HUES6 (cell line): ENCODE results near the gene FLOT2.
A peak's percentile ranks its signal among the peaks of the same experiment; 100 is the strongest.

Experiments used
- H3K27ac ChIP-seq: 2 replicates; pipeline ENCODE4 v1.7.0; 2013; ENCODE audit warnings: low read depth, mild to moderate bottlenecking, low read length, inconsistent platforms
- H3K27me3 ChIP-seq: 2 replicates; pipeline ENCODE4 v1.6.1; 2013; ENCODE audit warnings: low read length; ENCODE audit not compliant: control insufficient read depth, insufficient read depth
- H3K36me3 ChIP-seq: 2 replicates; pipeline ENCODE4 v1.6.1; 2013; ENCODE audit warnings: low read length; ENCODE audit not compliant: control insufficient read depth, insufficient read depth
- H3K4me1 ChIP-seq: 2 replicates; pipeline ENCODE4 v1.6.1; 2013; ENCODE audit warnings: low read length; ENCODE audit not compliant: control insufficient read depth, insufficient read depth
- H3K4me3 ChIP-seq: 2 replicates; pipeline ENCODE4 v1.5.1; 2013; ENCODE audit warnings: low read depth, low read length
- H3K9ac ChIP-seq: one replicate; pipeline ENCODE4 v1.6.1; 2013; ENCODE audit warnings: mild to moderate bottlenecking, low read length
- H3K9me3 ChIP-seq: 2 replicates; pipeline ENCODE4 v1.6.1; 2013; ENCODE audit warnings: low read depth, low read length; ENCODE audit not compliant: control insufficient read depth, insufficient read depth

The FLOT2 gene

DNA sequence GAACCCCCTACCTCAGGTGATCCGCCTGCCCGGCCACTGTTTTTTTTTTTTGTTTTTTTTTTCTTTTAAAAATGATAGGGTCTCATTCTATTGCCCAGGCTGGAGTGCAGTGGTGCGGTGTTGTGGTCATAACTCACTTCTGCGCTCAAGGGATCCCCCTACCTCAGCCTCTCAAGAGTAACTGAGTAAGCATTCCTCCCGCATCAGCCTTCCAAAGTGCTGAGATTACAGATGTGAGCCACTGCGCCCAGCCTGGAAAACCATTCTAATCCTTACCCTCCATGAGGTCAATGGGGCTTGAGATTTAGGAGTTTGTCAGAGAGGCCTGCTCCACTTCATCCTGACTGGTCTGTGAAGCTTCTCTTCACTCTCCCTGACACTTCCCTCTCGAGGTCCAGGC lies 30.3 kb downstream of the FLOT2 start:
- H3K9ac ChIP-seq: no peak overlapping the region
- no peak overlapping the region for H3K4me3 ChIP-seq
- no peaks in the 10 kb centered on the region for H3K9me3 ChIP-seq
- H3K27ac ChIP-seq: no peak overlapping the region
- H3K36me3 ChIP-seq: no peaks in the 10 kb centered on the region
- H3K4me1 ChIP-seq: peaks cover 7% of the 10 kb centered on the region; the same call in 1 of the 2 replicates
- H3K27me3 ChIP-seq: no peaks in the 10 kb centered on the region

DNA sequence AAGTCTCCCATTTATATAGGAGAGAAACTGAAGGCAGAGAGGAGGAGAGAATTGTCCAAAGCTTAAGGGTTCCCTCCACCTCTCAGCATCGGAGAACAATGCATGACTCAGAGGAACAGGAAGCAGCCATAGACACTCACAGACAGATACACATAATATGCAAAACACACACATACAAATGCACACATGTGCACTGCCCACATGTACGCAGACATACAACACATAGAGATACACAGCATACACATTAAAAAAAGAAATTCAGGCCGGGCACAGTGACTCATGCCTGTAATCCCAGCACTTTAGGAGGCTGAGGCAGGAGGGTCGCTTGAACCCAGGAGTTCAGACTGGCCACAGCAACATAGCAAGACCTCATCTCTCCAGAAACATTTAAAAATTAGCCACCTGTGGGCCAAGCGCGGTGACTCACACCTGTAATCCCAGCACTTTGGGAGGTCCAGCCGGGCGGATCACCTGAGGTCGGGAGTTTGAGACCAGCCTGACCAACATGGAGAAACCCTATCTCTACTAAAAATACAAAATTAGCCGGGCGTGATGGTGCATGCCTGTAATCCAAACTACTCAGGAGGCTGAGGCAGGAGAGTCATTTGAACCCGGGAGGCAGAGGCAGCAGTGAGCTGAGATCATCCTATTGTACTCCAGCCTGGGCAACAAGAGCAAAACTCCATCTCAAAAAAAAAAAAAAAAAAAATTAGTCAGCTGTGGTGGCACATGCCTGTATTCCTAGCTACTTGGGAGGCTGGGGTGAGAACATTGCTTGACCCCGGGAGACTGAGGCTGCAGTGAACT lies 31.4 kb downstream of the FLOT2 start:
- no peaks in the 10 kb centered on the region for H3K36me3 ChIP-seq
- no peak overlapping the region for H3K4me3 ChIP-seq
- H3K27me3 ChIP-seq: no peaks in the 10 kb centered on the region
- H3K9ac ChIP-seq: no peak overlapping the region
- H3K4me1 ChIP-seq: peaks cover 14% of the 10 kb centered on the region
- no peaks in the 10 kb centered on the region for H3K9me3 ChIP-seq
- H3K27ac ChIP-seq: no peak overlapping the region

DNA sequence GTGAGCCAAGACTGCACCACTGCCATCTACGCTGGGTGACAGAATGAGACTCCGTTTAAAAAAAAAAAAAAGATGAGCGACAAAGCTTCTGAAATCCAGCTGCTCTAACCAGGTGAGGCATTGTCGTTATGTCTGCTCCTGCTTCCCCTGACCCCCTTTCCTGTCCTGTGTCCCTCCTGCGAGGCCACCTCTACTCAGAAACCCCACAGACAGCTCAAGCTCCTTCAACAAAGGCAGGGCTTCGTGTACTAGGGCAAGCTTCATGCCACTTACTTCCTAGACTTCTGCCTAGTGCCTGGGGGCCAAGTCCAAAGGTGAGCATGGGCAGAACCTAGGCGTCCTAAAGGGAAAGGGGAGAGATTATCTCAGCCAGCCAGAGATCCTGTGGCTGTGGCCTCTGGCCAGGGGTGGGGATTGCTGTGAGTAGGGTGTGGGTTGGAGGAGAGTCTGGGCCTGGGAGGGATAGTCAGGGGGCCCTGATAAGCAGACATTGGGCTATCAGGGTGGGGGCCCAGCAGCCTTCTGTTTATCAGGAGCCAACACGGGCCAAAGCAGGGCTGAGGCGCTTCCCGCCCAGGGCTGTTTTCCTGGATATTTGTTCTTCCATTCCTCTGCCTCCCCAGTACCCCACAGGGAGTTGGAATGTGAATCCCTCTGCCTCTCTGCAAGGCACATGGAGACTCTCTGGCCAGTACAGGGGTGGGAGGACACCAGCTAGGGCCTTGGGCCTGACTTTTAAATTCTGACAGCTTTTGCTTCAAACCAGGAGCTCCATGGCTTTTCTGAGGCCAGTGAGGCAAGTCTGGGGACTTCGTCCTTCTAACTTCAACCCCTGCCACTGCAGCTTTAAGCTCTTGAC lies 32.3 kb downstream of the FLOT2 start:
- Histone ChIP-seq H3K9me3 (no peaks in the 10 kb centered on the region), H3K9ac (no peak overlapping the region), H3K36me3 (peaks cover 6% of the 10 kb centered on the region), H3K4me1 (peaks cover 14% of the 10 kb centered on the region), H3K4me3 (no peak overlapping the region), H3K27me3 (no peaks in the 10 kb centered on the region), H3K27ac (no peak overlapping the region)

DNA sequence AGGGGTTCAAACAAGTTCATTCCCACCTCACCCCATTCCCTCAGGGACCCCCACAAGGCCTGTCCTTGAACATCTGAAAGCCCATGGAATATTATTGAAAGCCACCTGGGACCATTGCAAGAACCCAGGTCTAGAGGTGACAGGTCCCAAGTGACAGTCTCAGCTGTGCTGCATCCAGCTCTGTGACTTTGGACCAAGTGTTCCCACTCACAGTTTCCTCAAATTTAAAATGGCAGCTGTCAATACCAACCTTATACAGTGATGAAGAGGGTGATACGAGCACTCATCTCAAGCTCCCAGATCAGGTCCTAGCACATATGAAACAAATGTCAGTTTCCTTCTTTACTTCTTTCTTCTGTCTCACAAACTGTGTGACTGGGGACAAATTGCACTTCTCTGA lies 33.6 kb downstream of the FLOT2 start:
- H3K27ac ChIP-seq: no peak overlapping the region
- no peak overlapping the region for H3K9ac ChIP-seq
- H3K9me3 ChIP-seq: no peaks in the 10 kb centered on the region
- peaks cover 14% of the 10 kb centered on the region for H3K4me1 ChIP-seq
- peaks cover 10% of the 10 kb centered on the region for H3K36me3 ChIP-seq
- no peak overlapping the region for H3K4me3 ChIP-seq
- H3K27me3 ChIP-seq: no peaks in the 10 kb centered on the region

DNA sequence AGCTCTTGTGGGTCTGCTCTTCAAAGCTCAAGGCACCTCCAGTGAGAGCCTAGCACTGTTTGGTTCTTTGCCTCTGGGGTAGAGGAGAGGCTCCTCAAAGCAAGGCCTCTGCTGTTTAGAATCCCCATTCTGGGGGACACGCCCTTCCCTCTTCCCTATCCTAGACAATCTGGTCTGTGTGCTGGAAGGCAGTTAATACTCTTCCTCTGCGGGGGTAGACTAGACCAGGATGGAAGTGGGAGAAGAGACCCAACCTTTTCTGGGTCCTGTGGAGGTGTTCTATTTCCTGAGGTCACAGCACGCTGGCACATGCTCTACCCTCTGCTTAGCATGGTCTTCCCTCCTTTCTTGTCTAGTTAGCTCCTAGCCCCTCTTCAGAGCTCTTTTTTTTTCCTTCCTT lies 35.0 kb downstream of the FLOT2 start:
- no peak overlapping the region for H3K4me3 ChIP-seq

DNA sequence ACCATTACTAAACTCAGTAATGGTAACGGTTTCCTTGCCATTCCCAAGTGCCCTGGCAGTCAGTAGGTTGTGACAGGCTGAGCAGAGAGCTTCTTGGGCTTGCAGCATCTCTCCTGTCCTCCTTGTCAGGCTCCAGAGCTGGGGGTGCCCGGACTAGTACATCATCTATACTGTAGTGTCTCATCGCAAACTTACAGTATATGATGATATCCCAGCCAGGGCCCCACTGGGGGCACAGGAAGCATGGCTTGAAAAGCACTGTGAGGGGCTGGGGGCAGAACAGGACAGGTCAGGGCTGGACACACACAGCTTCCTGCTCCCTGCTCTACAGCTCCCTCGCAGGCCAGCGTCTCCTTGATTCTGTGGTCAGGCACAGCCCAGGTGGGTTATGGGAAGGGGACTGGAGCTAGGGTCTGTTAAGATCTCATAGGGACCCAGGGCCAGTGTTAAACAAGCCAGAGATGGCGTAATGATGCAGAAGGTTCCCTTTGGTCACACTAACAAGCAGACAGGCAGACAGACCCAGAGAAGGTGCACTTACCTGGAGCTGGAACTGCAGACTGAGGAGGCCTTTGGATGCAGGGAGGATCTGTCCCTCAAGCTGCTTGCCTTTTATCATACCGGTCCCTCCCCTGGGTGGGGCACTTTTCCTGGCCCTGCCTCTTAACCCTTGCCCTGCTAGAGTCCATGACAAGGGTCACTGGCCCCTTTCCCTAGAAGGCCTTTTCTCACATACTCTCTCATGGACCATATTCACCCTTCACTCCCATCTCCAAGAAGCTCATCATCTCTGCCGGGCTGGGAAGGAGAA lies 35.9 kb downstream of the FLOT2 start:
- Histone ChIP-seq H3K4me1 (peaks cover 14% of the 10 kb centered on the region), H3K4me3 (peak overlapping the region; percentile 17; the same call in 1 of the 2 replicates), H3K9ac (no peak overlapping the region), H3K27ac (0 out of 2 replicates have a peak overlapping the region, but pooled peaks have one; percentile 18), H3K27me3 (no peaks in the 10 kb centered on the region), H3K9me3 (no peaks in the 10 kb centered on the region), H3K36me3 (peaks cover 26% of the 10 kb centered on the region)

More for the DNA sequence above, 35.0 kb downstream of the FLOT2 start:
- H3K9me3 ChIP-seq: no peaks in the 10 kb centered on the region
- H3K9ac ChIP-seq: no peak overlapping the region
- peaks cover 24% of the 10 kb centered on the region for H3K36me3 ChIP-seq
- no peaks in the 10 kb centered on the region for H3K27me3 ChIP-seq
- peak overlapping the region; percentile 18; the same call in 1 of the 2 replicates for H3K27ac ChIP-seq
- H3K4me1 ChIP-seq: peaks cover 14% of the 10 kb centered on the region

DNA sequence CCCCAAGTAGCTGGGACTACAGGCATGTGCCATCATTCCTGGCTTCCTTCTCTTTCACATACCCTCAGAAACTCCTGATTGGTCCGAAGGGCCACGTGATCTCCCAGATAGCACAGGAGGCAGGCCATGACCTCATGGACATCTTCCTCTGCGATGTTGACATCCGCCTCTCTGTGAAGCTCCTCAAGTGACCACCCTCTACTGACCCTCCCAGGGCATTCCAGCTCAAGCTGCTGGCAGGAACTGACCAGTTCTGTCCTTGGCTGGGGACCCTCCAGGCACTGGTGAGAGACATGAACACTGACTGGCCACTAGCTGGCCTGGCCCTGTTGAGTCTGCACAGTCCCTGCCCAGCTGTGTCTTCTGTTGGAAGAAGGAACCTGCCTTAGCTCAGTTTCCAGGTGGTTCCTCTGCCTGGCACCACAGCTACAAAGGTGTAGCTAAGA lies 37.1 kb downstream of the FLOT2 start:
- peaks cover 32% of the 10 kb centered on the region for H3K36me3 ChIP-seq
- H3K27ac ChIP-seq: no peak overlapping the region
- no peak overlapping the region for H3K9ac ChIP-seq
- no peaks in the 10 kb centered on the region for H3K9me3 ChIP-seq
- no peaks in the 10 kb centered on the region for H3K27me3 ChIP-seq
- peaks cover 11% of the 10 kb centered on the region for H3K4me1 ChIP-seq
- no peak overlapping the region for H3K4me3 ChIP-seq

DNA sequence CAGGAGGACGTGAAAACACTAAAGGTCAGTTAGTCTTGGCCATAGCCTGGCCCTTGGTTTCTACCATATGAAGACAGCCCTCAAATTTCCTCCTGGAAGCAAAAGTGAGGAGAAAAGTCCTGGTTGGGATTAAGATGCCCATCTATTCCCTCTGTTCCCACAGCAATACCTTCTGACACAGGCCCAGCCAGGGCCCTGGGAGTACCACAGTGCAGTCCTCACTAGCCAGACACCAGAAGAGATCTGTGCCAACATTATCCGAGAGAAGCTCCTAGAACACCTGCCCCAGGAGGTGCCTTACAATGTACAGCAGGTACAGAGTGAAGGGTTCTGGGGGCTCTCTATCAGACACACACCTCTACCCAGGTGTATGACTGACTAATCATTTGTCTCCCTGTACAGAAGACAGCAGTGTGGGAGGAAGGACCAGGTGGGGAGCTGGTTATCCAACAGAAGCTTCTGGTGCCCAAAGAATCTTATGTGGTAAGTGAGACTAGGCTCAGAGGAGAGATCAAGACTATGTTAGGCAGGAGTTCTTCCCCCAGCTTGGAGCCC lies 38.7 kb downstream of the FLOT2 start:
- peaks cover 11% of the 10 kb centered on the region for H3K4me1 ChIP-seq
- no peak overlapping the region for H3K9ac ChIP-seq
- H3K27me3 ChIP-seq: no peaks in the 10 kb centered on the region
- no peak overlapping the region for H3K27ac ChIP-seq
- H3K36me3 ChIP-seq: peaks cover 32% of the 10 kb centered on the region
- H3K9me3 ChIP-seq: no peaks in the 10 kb centered on the region
- no peak overlapping the region for H3K4me3 ChIP-seq

DNA sequence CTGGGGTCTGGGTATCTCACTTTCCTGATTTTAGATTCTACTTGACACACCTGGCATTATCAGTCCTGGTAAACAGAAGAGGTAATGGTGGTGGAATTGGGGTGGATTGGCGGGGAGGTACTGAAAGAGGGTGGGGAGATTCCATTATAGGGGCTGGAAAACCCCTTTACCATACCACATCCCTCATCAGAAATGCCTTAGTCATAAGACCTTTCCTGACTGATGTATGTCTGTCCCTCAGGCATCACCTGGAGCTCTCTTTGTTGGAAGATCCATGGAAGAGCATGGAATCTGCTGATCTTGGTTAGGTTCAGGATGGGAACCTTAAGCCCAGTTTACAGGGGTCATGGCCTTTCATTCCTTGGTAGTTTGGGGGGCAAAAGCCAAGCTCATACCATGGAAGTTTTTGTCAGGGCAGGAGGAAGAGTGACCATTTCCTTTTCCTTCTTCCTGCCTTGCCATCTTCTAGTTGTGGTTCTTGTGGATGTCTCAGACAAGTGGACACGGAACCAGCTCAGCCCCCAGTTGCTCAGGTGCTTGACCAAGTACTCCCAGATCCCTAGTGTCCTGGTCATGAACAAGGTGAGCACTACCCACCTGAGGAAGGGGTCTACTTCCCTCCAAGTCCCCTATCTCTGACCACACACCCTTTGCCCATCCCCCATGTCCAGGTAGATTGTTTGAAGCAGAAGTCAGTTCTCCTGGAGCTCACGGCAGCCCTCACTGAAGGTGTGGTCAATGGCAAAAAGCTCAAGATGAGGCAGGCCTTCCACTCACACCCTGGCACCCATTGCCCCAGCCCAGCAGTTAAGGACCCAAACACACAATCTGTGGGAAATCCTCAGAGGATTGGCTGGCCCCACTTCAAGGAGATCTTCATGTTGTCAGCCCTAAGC lies 39.4 kb downstream of the FLOT2 start:
- Histone ChIP-seq H3K27ac (no peak overlapping the region), H3K27me3 (no peaks in the 10 kb centered on the region), H3K4me1 (peaks cover 11% of the 10 kb centered on the region), H3K36me3 (peaks cover 32% of the 10 kb centered on the region), H3K9me3 (no peaks in the 10 kb centered on the region), H3K4me3 (no peak overlapping the region), H3K9ac (no peak overlapping the region)
